Breast epithelium (tissue), 3 donors: Measurements from ENCODE around the gene C16orf78.

ENCODE experiments used
- CTCF ChIP-seq, 3 donors: fragments of 450-650 bp; IDR thresholded peaks; one replicate each; pipeline ENCODE4 v1.5.1; 2016 to 2017; ENCODE audit warnings: antibody characterized with exemption in 3 of 3, mild to moderate bottlenecking in 3 of 3, moderate library complexity in 3 of 3
- POLR2A ChIP-seq: fragments of 450-650 bp; IDR thresholded peaks from one replicate; pipeline ENCODE4 v1.6.1; 2016; ENCODE audit warnings: antibody characterized with exemption, mild to moderate bottlenecking, moderate library complexity

- TF ChIP-seq CTCF (IDR thresholded peaks at IDR 0.05) (no peak), POLR2A (no peak)
These were observed 66.8 kb downstream of the C16orf78 start for GRCh38 chr16:49440156-49441065.
